ENCODE measurements around the gene ERBIN.
"Not testable (repeated sequence)": the region's sequence is repeated elsewhere in the genome, so short reads cannot be mapped to it uniquely, and the experiment has no call there.

The ERBIN gene

DNA sequence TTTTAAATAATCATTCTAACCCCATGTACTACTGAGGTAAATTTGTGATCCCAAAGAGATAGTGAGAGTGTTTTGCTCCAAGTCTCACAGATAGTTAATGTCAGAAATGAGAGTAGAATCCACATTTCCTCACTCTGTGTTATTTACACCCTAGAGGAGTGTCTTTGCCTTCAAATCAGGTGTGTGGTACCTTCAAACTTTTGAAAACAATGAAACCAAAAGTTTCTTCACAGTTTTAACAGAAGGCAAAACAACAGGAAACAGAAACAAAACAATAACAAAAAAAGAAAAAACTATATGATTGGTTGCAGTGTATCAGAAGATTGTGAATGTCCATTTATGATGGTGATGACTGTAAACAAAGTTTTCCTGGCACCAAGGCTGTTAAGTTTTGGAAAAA lies 85.9 kb downstream of the ERBIN start:
- DNase-seq: no peak

DNA sequence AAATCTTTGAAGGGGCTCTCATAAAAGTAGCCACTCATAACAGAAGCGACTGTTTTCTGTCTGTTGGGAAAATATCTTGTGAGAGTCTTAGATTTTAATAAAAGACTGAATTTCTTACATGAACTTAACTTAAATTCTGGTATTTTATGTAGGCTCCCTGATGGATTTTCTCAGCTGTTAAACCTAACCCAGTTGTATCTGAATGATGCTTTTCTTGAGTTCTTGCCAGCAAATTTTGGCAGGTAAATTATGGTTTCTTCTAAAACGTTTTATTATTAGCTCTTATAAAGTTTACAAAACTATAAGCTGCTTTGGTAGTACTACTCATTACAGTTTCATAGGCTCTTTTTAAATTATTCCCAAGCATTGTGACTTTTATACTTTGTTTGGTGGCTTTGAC lies 87.0 kb downstream of the ERBIN start:
- no peak for DNase-seq

DNA sequence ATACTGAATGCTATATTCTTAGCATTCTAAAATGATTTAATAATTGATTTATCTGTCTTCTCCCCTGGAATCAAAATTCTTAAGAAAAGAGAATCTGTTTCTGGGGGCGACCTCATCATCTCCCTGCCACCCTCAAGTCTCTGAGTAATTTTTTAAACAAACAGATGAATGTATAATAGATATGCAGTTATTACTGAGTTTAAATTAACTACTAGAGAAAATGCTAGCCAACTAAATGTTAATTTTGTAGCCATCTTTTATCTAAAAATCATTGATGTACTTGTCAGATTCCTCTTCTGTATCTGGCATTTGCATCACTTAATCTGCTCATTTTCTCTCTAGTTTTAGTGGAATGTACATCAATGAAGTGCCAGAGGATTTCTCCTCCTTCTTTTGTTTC lies 87.5 kb downstream of the ERBIN start:
- no peak for DNase-seq

GRCh38 chr5:66015196-66015960 lies 89.0 kb downstream of the ERBIN start:
- no peak for DNase-seq

- peak; percentile 34 for DNase-seq
Observed at GRCh38 chr5:66021585-66021984, 95.2 kb downstream of the ERBIN start.

- no peak for DNase-seq
Observed at GRCh38 chr5:66039296-66039695, 112.9 kb downstream of the ERBIN start.

DNA sequence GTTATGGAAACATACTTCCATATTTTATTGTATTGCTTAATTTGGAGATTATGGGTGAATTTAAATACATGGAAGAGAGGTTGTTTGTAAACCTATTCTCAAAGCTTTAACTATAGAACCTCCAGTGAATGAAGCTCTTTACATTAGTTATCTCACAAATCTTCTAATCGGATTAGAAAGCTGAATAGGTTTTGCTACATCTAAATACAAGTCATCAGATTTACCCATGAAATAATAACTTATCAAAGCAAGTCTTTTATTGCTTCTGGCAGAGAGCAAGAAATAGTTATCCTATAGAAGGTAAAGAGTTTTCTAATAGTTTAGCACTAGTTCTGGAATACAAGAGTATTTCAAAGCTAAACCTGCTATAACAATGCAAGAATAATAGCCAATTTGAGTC lies 113.3 kb downstream of the ERBIN start:
- DNase-seq: no peak

DNA sequence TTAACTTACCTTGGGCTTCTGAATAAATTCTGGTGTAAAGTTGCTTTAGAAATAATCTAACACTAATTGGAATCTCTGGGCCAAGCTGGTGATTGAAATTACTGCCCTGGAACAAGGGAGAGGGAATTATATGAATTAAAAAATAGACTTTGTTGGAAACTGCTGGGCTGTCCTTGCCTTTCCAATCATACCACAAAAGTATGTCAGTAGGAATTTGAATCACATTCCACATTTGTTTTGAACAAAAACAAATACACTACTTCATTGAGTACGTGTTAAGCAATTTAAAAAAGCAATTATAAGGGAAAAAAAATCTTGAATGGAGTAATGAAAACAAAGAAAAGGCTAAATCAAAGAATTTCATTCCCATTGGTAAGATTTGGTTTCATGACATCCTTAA lies 115.3 kb downstream of the ERBIN start:
- no peak for DNase-seq

DNA sequence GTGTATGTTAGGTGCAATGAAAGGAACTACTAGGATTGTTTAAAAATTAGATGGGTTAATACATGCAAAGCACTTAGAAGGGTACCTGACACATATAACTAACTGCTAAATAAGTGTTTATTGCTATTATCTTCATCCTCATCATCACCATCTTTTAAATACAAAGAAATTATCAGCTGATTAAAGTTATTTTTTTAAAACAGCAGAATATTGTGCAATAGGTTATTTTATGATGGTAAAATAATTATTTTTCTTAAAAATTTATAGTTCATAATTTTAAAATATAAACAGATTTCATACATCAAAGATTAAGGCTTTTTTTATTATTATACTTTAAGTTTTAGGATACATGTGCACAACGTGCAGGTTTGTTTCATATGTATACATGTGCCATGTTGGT lies 130.9 kb downstream of the ERBIN start:
- no peak for DNase-seq

GRCh38 chr5:66061320-66061719 lies 134.9 kb downstream of the ERBIN start:
- DNase-seq: not testable (repeated sequence)

DNA sequence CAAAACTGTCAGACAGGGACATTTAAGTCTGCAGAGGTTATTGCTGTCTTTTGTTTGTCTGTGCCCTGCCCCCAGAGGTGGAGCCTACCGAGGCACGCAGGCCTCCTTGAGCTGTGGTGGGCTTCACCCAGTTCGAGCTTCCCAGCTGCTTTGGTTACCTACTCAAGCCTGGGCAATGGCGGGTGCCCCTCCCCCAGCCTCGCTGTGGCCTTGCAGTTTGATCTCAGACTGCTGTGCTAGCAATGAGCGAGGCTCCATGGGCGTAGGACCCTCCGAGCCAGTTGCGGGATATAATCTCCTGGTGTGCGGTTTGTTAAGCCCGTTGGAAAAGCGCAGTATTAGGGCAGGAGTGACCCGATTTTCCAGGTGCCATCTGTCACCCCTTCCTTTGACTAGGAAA lies 136.7 kb downstream of the ERBIN start:
- DNase-seq: not testable (repeated sequence)

- DNase-seq: no peak
Observed at GRCh38 chr5:66066826-66067225, 140.5 kb downstream of the ERBIN start.

GRCh38 chr5:66072031-66072430 lies 145.7 kb downstream of the ERBIN start:
- no peak for DNase-seq

GRCh38 chr5:66074901-66075300 lies 148.5 kb downstream of the ERBIN start:
- DNase-seq: no peak

DNA sequence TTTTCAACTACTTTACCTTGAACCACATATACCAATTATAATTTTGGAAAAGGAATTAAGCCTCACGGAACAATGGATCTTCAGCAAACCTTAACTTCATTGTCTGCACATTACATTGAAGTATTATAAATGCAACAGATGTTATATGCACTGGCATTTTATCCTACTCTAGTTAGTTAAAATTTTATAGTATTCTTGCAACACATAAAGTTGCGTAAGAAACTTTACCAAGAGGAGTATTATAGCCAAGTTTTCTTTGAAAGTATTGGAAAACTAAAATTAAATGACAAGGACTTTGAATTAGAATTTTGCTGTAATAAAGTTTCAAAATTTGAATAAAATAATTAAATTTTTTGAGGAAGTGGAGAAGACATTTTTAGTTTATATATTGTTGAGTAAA lies 154.3 kb downstream of the ERBIN start:
- no peak for DNase-seq

GRCh38 chr5:66089384-66089783 lies 163.0 kb downstream of the ERBIN start:
- no peak for DNase-seq

GRCh38 chr5:66100851-66101250 lies 174.5 kb downstream of the ERBIN start:
- no peak for DNase-seq

- DNase-seq: no peak
Observed at GRCh38 chr5:66113160-66113559, 186.8 kb downstream of the ERBIN start.

- no peak for DNase-seq
Observed at GRCh38 chr5:66118304-66118703, 191.9 kb downstream of the ERBIN start.

GRCh38 chr5:66122379-66123034 lies 196.1 kb downstream of the ERBIN start:
- no peak for DNase-seq

DNA sequence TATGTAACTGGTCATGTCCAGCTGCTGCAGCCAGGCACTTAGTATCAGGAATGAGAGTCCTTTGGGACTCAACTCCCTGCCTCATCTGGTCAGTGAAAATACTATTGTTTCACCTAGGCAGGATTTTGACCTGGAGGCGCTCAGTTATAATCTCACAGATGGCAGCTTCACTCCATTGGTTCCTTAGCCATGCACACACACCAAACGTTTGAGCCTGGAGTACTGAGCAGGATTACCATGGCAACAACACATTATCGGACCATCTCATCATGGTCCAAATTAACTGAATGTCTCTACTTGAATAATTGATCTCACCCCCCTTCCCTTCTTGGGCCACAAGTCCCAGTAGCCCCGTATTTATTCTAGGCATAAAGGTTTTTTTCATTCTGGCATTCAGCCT lies 202.8 kb downstream of the ERBIN start:
- DNase-seq: no peak

DNA sequence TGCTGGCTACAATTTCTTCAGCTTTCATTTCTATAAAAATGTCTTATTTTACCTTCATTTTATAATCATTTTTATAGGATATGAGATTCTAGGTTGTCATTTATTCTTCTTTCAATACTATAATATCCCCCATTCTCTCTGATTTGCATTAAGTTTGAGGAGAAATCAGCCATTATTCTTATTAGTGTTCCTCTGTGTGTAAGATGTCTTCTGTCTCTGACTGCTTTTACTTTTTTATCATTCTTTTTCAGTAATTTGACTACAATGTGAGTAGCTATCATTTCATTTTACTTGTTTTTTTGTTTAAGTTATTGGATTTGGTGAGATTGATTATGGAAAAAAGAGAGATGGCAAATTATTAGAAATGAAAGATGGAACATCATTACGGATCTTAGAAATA lies 204.1 kb downstream of the ERBIN start:
- no peak for DNase-seq
